Germinal center (tissue), 1 donor: ENCODE results near the gene ANKRD50.

Experiments
- DNase-seq: peaks from one replicate; pipeline ENCODE4 v3.0.0; 2012; ENCODE audit warnings: mixed read lengths, low spot score

Gene ANKRD50

GRCh38 chr4:124635331-124635730 lies 77.2 kb downstream of the ANKRD50 start:
- DNase-seq, result no peak

DNA sequence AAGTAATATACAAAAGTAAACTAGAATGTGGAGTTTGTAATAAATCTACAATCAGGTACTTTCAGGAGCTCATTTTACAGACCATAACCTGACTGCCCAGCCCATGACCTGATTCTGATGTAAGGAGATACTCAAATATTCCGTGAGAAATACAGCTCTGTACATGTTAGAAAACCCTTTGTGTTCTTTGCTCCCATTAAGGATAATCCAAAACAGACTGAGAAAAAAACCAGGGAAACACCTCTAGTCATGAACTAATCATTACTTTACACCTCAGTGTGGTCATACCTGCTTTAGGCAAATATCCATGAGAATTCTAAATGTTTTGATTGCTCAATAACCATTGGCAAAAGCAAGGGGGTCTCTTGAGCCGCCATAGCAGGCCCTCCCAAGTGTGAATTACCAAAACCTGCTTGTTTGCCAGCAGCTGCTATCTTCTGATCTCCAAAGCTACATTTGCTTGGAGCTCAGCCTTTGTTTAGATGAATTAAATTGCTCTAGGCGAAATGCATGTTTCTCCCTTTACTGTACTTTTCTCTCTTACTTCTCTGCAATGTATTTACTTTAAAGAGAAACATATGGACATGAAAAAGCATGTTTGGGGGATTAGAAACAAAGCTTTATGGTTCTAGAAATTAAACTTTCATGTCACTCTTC lies 79.1 kb downstream of the ANKRD50 start:
- no peak for DNase-seq

- DNase-seq, result no peak
These were observed 80.1 kb downstream of the ANKRD50 start for GRCh38 chr4:124632439-124632838.

DNA sequence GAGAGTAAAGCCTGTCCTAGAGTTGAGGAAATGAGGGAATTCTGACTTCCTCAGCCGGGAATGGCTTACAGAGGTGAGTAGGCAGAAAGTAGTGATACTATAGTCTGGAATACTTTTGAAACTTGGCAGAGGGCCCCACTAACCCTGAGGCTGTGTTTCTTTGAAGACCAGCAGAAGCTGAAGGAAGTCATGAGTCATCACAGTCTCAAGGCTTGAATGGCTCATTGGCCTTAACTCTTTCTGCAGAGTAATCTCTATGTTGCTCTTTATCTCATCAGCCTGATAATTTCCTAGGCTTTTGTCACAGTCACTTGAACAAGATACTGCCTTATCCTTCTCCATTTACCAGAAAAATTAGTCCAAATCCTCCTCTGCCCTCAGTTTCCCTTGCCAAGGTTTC lies 80.8 kb downstream of the ANKRD50 start:
- no peak for DNase-seq

DNA sequence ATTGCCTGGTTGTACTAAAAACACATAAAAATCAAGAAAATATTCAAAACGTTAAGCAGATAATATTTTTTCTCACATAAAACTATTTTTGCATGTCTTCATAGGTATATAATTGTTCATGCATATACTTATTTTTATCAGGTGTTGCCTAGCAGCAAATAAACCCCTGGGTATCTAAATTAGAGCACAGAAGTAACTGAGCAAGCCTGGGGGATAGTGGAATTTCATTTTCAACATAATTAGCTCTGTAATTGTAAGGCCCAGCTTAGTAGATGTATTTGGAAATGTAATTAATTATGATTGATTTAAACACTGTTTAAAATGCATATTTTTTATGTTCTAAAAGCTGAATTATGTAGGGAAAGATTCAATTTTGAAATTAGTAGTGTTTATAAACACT lies 82.9 kb downstream of the ANKRD50 start:
- DNase-seq, result no peak
